ENCODE measurements around the gene SFRP4. TPM values are rescaled to one million over a fixed set of nuclear protein-coding genes. Genes with fewer than 3 reads are reported as not detected.

The SFRP4 gene
- polyA plus RNA-seq, 1 of the 3 experiments (the other 2 are of a cell fraction): not detected

GRCh38 chr7:37901890-37902524 is 14.6 kb downstream of the SFRP4 start:
- no peak overlapping the region for H2AFZ ChIP-seq (ENCODE audit: low read depth)
- H3K9me3 ChIP-seq: no peaks in the 10 kb centered on the region
- no peak overlapping the region for H3K4me3 ChIP-seq (ENCODE audit: low read depth in 2 of 2, low read length in 1 of 2)
- no peaks in the 10 kb centered on the region for H3K9me2 ChIP-seq
- H3K4me1 ChIP-seq (ENCODE audit: control insufficient read depth in 1 of 2, insufficient read depth in 2 of 2, low read depth in 1 of 2, low read length in 1 of 2): peaks cover 0 to 8% of the 10 kb centered on the region in 2 experiments; a peak in 3 of 4 replicates
- 33% methylated on average over 2 of the region's 2 CpGs for WGBS (ENCODE audit: low lambda C conversion rate)
- H3K4me2 ChIP-seq: no peak overlapping the region
- no peak overlapping the region for H3K9ac ChIP-seq
- ChIA-PET CTCF (interaction anchor here (0.6 to 11.8 kb wide), 61 partner anchors 9 to 1117 kb away, joined by 3 to 280 read pairs (median 4); partner anchors contain the start of genes EPDR1, SFRP4 and STARD3NL), POLR2A (interaction anchor here (0.7 kb wide), 1 partner anchor 134 kb away, joined by 4 read pairs; no protein-coding TSS in a partner anchor)
- no peaks in the 10 kb centered on the region for H3K36me3 ChIP-seq (replicated peaks in 1 of 2; ENCODE audit: control insufficient read depth in 1 of 2, insufficient read depth in 2 of 2, low read length in 1 of 2)
- H3K27ac ChIP-seq (ENCODE audit: low read depth in 2 of 2, low read length in 1 of 2): no peak overlapping the region
- no peaks in the 10 kb centered on the region for H3K27me3 ChIP-seq (ENCODE audit: insufficient read depth)
- no peaks in the 10 kb centered on the region for H3K79me2 ChIP-seq (ENCODE audit: insufficient read depth)
- no peak for DNase-seq
- TF ChIP-seq TCF12 (IDR thresholded peaks at IDR 0.05): peak; percentile 50
- no peak for TF ChIP-seq YY1 (IDR thresholded peaks at IDR 0.05; ENCODE audit: low read depth)
- TF ChIP-seq NFIC (IDR thresholded peaks at IDR 0.05; ENCODE audit: borderline replicate concordance): peak; percentile 44; the same call in 1 of the 2 replicates
- peak; percentile 78; the same call in 1 of the 2 replicates for TF ChIP-seq RXRA (IDR thresholded peaks at IDR 0.05; ENCODE audit: borderline replicate concordance, low read depth)
- H4K20me1 ChIP-seq (ENCODE audit: insufficient read depth): no peaks in the 10 kb centered on the region
- H3F3A ChIP-seq (replicated peaks; ENCODE audit: insufficient read depth): no peaks in the 10 kb centered on the region

DNA sequence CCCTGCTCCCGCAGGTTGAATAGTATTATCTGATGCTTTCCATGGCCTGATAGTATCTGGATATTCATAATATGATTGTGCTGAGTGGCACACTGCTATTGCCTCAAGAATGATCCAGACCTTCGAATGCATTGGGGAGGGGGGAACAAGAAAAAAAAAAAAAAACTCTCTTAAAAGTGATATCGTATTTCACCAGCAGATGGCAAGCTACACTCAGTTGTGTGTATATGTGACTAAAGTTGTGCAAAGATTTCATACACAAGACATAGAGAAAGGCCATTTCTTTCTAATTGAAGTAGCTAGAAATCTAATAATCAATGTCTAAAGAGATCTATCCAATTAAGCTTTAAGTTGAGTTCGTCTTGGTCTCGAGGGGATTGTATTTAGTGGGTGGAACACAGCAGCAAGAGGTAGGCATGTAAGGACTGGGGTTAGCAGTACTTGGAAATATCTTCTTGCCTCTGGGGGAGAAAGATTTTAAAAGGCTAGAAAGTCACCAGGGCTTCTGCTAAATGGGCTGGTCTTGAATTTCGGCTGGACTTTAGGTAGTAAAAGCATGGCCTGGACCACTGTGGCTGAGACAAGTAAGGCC is 15.3 kb downstream of the SFRP4 start:
- TF ChIP-seq, protein P1, sequence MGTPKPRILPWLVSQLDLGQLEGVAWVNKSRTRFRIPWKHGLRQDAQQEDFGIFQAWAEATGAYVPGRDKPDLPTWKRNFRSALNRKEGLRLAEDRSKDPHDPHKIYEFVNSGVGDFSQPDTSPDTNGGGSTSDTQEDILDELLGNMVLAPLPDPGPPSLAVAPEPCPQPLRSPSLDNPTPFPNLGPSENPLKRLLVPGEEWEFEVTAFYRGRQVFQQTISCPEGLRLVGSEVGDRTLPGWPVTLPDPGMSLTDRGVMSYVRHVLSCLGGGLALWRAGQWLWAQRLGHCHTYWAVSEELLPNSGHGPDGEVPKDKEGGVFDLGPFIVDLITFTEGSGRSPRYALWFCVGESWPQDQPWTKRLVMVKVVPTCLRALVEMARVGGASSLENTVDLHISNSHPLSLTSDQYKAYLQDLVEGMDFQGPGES (IDR thresholded peaks at IDR 0.05; ENCODE audit: low read depth, low read length): no peak
- no peak for TF ChIP-seq ELF1 (IDR thresholded peaks at IDR 0.05)
- TF ChIP-seq TAF1 (IDR thresholded peaks at IDR 0.05; ENCODE audit: borderline replicate concordance, low read depth, low read length): no peak
- TF ChIP-seq FOXJ3 (CRISPR knock-in tag; IDR thresholded peaks at IDR 0.05): no peak
- no peak for TF ChIP-seq USF2 (IDR thresholded peaks at IDR 0.05; ENCODE audit: borderline replicate concordance, low read depth, low read length)
- TF ChIP-seq POLR2AphosphoS5 (IDR thresholded peaks at IDR 0.05; ENCODE audit: low read depth, low read length): no peak
- TF ChIP-seq FOXM1 (IDR thresholded peaks at IDR 0.05; ENCODE audit: low read depth): no peak
- TF ChIP-seq, protein P2, sequence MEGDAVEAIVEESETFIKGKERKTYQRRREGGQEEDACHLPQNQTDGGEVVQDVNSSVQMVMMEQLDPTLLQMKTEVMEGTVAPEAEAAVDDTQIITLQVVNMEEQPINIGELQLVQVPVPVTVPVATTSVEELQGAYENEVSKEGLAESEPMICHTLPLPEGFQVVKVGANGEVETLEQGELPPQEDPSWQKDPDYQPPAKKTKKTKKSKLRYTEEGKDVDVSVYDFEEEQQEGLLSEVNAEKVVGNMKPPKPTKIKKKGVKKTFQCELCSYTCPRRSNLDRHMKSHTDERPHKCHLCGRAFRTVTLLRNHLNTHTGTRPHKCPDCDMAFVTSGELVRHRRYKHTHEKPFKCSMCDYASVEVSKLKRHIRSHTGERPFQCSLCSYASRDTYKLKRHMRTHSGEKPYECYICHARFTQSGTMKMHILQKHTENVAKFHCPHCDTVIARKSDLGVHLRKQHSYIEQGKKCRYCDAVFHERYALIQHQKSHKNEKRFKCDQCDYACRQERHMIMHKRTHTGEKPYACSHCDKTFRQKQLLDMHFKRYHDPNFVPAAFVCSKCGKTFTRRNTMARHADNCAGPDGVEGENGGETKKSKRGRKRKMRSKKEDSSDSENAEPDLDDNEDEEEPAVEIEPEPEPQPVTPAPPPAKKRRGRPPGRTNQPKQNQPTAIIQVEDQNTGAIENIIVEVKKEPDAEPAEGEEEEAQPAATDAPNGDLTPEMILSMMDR (IDR thresholded peaks at IDR 0.05): peak; percentile 83
- peak; percentile 52 for TF ChIP-seq SMC3 (IDR thresholded peaks at IDR 0.05; ENCODE audit: low read depth, low read length)
- TF ChIP-seq RAD21 (IDR thresholded peaks at IDR 0.05; ENCODE audit: low read length): peak; percentile 85
- H3K9me2 ChIP-seq: no peaks in the 10 kb centered on the region
- H3K9me3 ChIP-seq: no peaks in the 10 kb centered on the region
- peaks cover 0 to 8% of the 10 kb centered on the region in 2 experiments; a peak in 3 of 4 replicates for H3K4me1 ChIP-seq (ENCODE audit: control insufficient read depth in 1 of 2, insufficient read depth in 2 of 2, low read depth in 1 of 2, low read length in 1 of 2)
- no peak overlapping the region for H3K4me2 ChIP-seq
- no peaks in the 10 kb centered on the region for H3K36me3 ChIP-seq (replicated peaks in 1 of 2; ENCODE audit: control insufficient read depth in 1 of 2, insufficient read depth in 2 of 2, low read length in 1 of 2)
- H3K9ac ChIP-seq: no peak overlapping the region
- H3K4me3 ChIP-seq (ENCODE audit: low read depth in 2 of 2, low read length in 1 of 2): peak overlapping the region in 1 of 2 experiments; percentile 4; a peak in 1 of 4 replicates
- CTCF ChIA-PET: interaction anchor here (0.5 to 11.8 kb wide), 62 partner anchors 8 to 1118 kb away, joined by 3 to 280 read pairs (median 4); partner anchors contain the start of genes EPDR1, SFRP4 and STARD3NL
- no peaks in the 10 kb centered on the region for H3K79me2 ChIP-seq (ENCODE audit: insufficient read depth)
- 6% methylated on average over 6 of the region's 6 CpGs for WGBS (ENCODE audit: low lambda C conversion rate)
- peak; percentile 47 for DNase-seq
- H3F3A ChIP-seq (replicated peaks; ENCODE audit: insufficient read depth): no peaks in the 10 kb centered on the region
- no peak overlapping the region for H2AFZ ChIP-seq (ENCODE audit: low read depth)
- H4K20me1 ChIP-seq (ENCODE audit: insufficient read depth): no peaks in the 10 kb centered on the region
- no peak overlapping the region for H3K27ac ChIP-seq (ENCODE audit: low read depth in 2 of 2, low read length in 1 of 2)
- POLR2A ChIA-PET: interaction anchor here (0.7 kb wide), 2 partner anchors 135 to 383 kb away, joined by 3 to 4 read pairs; no protein-coding TSS in a partner anchor
- no peaks in the 10 kb centered on the region for H3K27me3 ChIP-seq (ENCODE audit: insufficient read depth)

Measured in SK-N-SH (cell line).